DMS79 treated with DMSO at 0.1 percent for 48 hours (cell line): Measurements from ENCODE around the gene BEAN1.

Source experiments
- DNase-seq: peaks from one replicate; lab custom pipeline; 2025; lab: John Stamatoyannopoulos, UW

BEAN1 gene

GRCh38 chr16:66419527-66419926, 7.6 kb upstream of the BEAN1 start:
- DNase-seq = no peak

- DNase-seq = no peak
These were observed 6.7 kb upstream of the BEAN1 start for GRCh38 chr16:66420396-66420795.

GRCh38 chr16:66421891-66422290, 5.2 kb upstream of the BEAN1 start:
- DNase-seq = no peak

GRCh38 chr16:66422366-66422765, 4.7 kb upstream of the BEAN1 start:
- no peak for DNase-seq

GRCh38 chr16:66423177-66423576, 3.9 kb upstream of the BEAN1 start:
- DNase-seq = no peak

GRCh38 chr16:66425651-66426050, 1.4 kb upstream of the BEAN1 start:
- DNase-seq = no peak

GRCh38 chr16:66426112-66427035, 721 bp upstream of the BEAN1 start:
- no peak for DNase-seq

- no peak for DNase-seq
These were observed 981 bp downstream of the BEAN1 start for GRCh38 chr16:66427871-66428681.

GRCh38 chr16:66428682-66429251, 1.7 kb downstream of the BEAN1 start:
- DNase-seq = no peak

GRCh38 chr16:66429290-66429962, 2.3 kb downstream of the BEAN1 start:
- no peak for DNase-seq

- DNase-seq = no peak
These were observed 3.1 kb downstream of the BEAN1 start for GRCh38 chr16:66430214-66430613.

- no peak for DNase-seq
These were observed 4.7 kb downstream of the BEAN1 start for GRCh38 chr16:66431760-66432159.

GRCh38 chr16:66432429-66432828, 5.3 kb downstream of the BEAN1 start:
- no peak for DNase-seq

GRCh38 chr16:66434619-66435430, 7.7 kb downstream of the BEAN1 start:
- no peak for DNase-seq

GRCh38 chr16:66435896-66436295, 8.8 kb downstream of the BEAN1 start:
- DNase-seq = no peak

- DNase-seq = no peak
These were observed 10.4 kb downstream of the BEAN1 start for GRCh38 chr16:66437391-66437945.

GRCh38 chr16:66438536-66438935, 11.4 kb downstream of the BEAN1 start:
- DNase-seq = no peak

GRCh38 chr16:66439051-66439730, 12.1 kb downstream of the BEAN1 start:
- no peak for DNase-seq

GRCh38 chr16:66440271-66440802, 13.2 kb downstream of the BEAN1 start:
- no peak for DNase-seq

GRCh38 chr16:66440970-66441369, 13.9 kb downstream of the BEAN1 start:
- DNase-seq = no peak
